Smooth muscle cell (in vitro differentiated cells): ENCODE results near the gene KCND3. TPM values are rescaled to one million over a fixed set of nuclear protein-coding genes. Genes with fewer than 3 reads are reported as not detected.

ENCODE experiments used
- DNase-seq: peaks from one replicate; lab custom pipeline; 2025; ENCODE audit not compliant: unreplicated experiment; lab: John Stamatoyannopoulos, UW
- H2AFZ ChIP-seq: fragments of 200-600 bp; sonication (generic); 2 replicates; pipeline ENCODE4 v1.6.0; 2016; ENCODE audit warnings: antibody characterized with exemption, low read depth, mild to moderate bottlenecking
- H3F3A ChIP-seq: fragments of 200-600 bp; sonication (generic); 2 replicates; pipeline ENCODE4 v1.6.0; 2017; ENCODE audit warnings: antibody characterized with exemption, low read depth
- H3K27ac ChIP-seq: fragments of 200-600 bp; sonication (generic); 2 replicates; pipeline ENCODE4 v1.5.1; 2016; ENCODE audit warnings: low read depth, mild to moderate bottlenecking
- H3K27me3 ChIP-seq: fragments of 200-600 bp; sonication (generic); 2 replicates; pipeline ENCODE4 v1.6.1; 2016; ENCODE audit warnings: low read depth, mild to moderate bottlenecking
- H3K36me3 ChIP-seq: fragments of 200-600 bp; sonication (generic); 2 replicates; pipeline ENCODE4 v1.5.1; 2016; ENCODE audit warnings: low read depth
- H3K4me1 ChIP-seq: fragments of 200-600 bp; sonication (generic); 2 replicates; pipeline ENCODE4 v1.5.1; 2016; ENCODE audit warnings: low read depth
- H3K4me2 ChIP-seq: fragments of 200-600 bp; sonication (generic); 2 replicates; pipeline ENCODE4 v1.6.0; 2016; ENCODE audit warnings: mild to moderate bottlenecking
- H3K4me3 ChIP-seq: fragments of 200-600 bp; sonication (generic); 2 replicates; pipeline ENCODE4 v1.5.1; 2016; ENCODE audit warnings: mild to moderate bottlenecking
- H3K79me2 ChIP-seq: fragments of 200-600 bp; sonication (generic); 2 replicates; pipeline ENCODE4 v1.6.0; 2016; ENCODE audit warnings: low read depth, mild to moderate bottlenecking
- H3K9ac ChIP-seq: fragments of 200-600 bp; sonication (generic); 2 replicates; pipeline ENCODE4 v1.6.0; 2016; ENCODE audit warnings: low read depth
- H3K9me3 ChIP-seq: fragments of 200-600 bp; sonication (generic); replicated peaks from 2 replicates; pipeline ENCODE4 v1.5.1; 2016; ENCODE audit warnings: low read depth
- H4K20me1 ChIP-seq: fragments of 200-600 bp; sonication (generic); 2 replicates; pipeline ENCODE4 v1.6.0; 2016; ENCODE audit warnings: low read depth
- CTCF ChIP-seq: fragments of 200-600 bp; sonication (generic); IDR thresholded peaks from 2 replicates; pipeline ENCODE4 v1.5.1; 2017; ENCODE audit warnings: borderline replicate concordance, mild to moderate bottlenecking, antibody characterized with exemption; ENCODE audit not compliant: insufficient read depth, poor library complexity, severe bottlenecking
- WGBS: methylation state at CpG from one replicate; pipeline ENCODE4 v1.1.7; 2016; ENCODE audit warnings: low lambda C conversion rate; 5-methylcytosine and 5-hydroxymethylcytosine counted together
- polyA plus RNA-seq: library from polyadenylated mRNA; unstranded; fragments of >200 nt; fragmentation: Nextera tagmentation; extraction: Ambion mirVana; gene quantifications from 2 replicates; pipeline ENCODE4 v1.2.1, GENCODE V29; 2016
- total RNA-seq: library from RNA; depleted of rRNA; stranded (reverse); fragments of >200 nt; gene quantifications from 2 replicates; pipeline ENCODE4 v1.2.3, GENCODE V29; 2014

The KCND3 gene
- total and polyA plus RNA-seq, 2 experiments from 2014 or later = 0.97 to 2.2 TPM

DNA sequence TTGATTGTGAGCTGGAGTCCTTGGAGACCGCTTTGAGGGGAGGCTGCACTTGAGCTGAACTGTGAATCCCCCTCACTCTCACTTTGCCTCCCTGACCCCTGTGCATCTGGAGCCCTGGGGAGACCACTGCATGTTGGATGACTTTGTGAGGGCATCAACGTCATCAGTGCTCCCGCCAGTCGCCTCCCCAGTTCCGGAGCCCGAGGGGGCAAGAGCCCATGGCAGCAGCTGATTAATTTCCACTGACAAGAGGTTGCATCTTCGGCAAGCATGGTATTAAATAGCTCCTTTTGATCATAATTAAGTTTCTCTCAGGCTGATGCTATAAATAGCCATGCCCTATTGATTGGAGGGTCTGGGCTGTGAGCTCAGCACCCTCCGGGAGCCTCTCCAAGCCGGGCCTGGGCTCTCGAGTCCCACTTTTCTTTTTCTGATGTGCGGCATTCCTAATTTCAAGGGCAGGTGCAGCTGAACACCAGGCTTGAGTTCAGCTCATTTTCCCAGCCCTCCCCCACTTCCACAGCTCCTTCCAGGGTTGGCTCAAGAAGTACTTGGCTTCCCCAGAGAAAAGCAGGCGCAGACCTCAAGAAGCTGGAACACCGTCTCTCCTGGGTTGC, 33.2 kb downstream of the KCND3 start:
- no peak for DNase-seq
- no peaks in the 10 kb centered on the region for H3K9me3 ChIP-seq
- H3K36me3 ChIP-seq = no peaks in the 10 kb centered on the region
- no peaks in the 10 kb centered on the region for H3F3A ChIP-seq
- H3K27me3 ChIP-seq = no peaks in the 10 kb centered on the region
- no peaks in the 10 kb centered on the region for H4K20me1 ChIP-seq
- no peak overlapping the region for H3K4me2 ChIP-seq
- no peak overlapping the region for H3K9ac ChIP-seq
- no peaks in the 10 kb centered on the region for H3K4me1 ChIP-seq
- no peak overlapping the region for H3K4me3 ChIP-seq
- no peak for TF ChIP-seq CTCF
- H2AFZ ChIP-seq = no peak overlapping the region
- no peaks in the 10 kb centered on the region for H3K79me2 ChIP-seq
- 96% methylated on average over 13 of the region's 13 CpGs for WGBS
- H3K27ac ChIP-seq = no peak overlapping the region

DNA sequence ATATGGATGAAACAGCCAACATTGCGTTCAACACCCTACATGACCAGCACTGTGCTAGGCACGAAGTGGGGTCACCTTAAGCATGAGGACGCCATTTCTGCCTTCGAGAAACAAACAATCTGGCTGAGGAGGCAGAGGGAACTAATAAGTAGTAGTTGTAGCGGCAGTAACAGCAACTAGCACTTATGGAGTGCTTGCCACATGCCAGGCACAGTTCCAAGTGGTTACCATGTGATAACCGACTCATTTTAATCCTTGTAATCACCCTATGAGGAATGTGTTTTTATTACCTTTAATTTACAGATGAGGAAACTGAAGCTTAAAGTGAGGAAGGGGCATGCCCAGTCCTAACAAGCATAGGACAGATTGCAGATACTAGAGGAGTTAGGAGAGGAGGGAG, 33.7 kb downstream of the KCND3 start:
- 83% methylated on average over 6 of the region's 6 CpGs for WGBS
- Histone ChIP-seq H4K20me1 (no peaks in the 10 kb centered on the region), H3K36me3 (no peaks in the 10 kb centered on the region), H3K9ac (no peak overlapping the region), H2AFZ (no peak overlapping the region), H3K9me3 (no peaks in the 10 kb centered on the region), H3K4me1 (no peaks in the 10 kb centered on the region), H3K4me3 (no peak overlapping the region), H3K27ac (no peak overlapping the region), H3K27me3 (no peaks in the 10 kb centered on the region), H3F3A (no peaks in the 10 kb centered on the region), H3K4me2 (no peak overlapping the region), H3K79me2 (no peaks in the 10 kb centered on the region)
- no peak for DNase-seq
- no peak for TF ChIP-seq CTCF

DNA sequence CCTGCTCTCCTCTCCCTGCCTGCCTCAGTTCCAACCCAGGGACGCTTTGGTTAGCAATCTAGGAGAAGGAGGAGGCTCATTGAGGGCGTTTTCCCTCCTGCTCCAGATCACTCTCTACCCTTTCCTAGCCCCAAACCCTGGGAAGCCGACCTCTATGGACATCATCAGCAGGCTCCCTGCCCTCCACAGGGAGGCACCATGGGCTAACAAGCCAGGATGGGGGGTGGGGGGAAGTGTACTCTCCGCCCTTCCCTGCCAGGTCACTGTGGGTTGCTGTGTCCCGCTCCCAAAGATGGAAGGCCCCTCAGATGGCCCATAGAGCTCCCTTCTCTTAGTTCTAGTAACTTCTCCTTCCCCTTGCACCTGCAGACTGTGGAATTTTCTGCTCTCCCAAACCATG, 35.7 kb downstream of the KCND3 start:
- TF ChIP-seq CTCF = no peak
- no peak for DNase-seq
- Histone ChIP-seq H2AFZ (no peak overlapping the region), H3K36me3 (no peaks in the 10 kb centered on the region), H3K27me3 (no peaks in the 10 kb centered on the region), H3K9ac (no peak overlapping the region), H3K4me2 (no peak overlapping the region), H3K27ac (no peak overlapping the region), H4K20me1 (no peaks in the 10 kb centered on the region), H3K79me2 (no peaks in the 10 kb centered on the region), H3K4me1 (peaks cover 5% of the 10 kb centered on the region), H3K9me3 (no peaks in the 10 kb centered on the region), H3K4me3 (no peak overlapping the region), H3F3A (no peaks in the 10 kb centered on the region)
- 86% methylated on average over 5 of the region's 5 CpGs for WGBS

- no peak for DNase-seq
- Histone ChIP-seq H3K4me3 (no peak overlapping the region), H3K9ac (no peak overlapping the region), H3K9me3 (no peaks in the 10 kb centered on the region), H3K4me2 (no peak overlapping the region), H2AFZ (no peak overlapping the region), H3K27me3 (no peaks in the 10 kb centered on the region), H3F3A (no peaks in the 10 kb centered on the region), H3K27ac (no peak overlapping the region), H3K36me3 (no peaks in the 10 kb centered on the region), H3K4me1 (peaks cover 15% of the 10 kb centered on the region), H4K20me1 (no peaks in the 10 kb centered on the region), H3K79me2 (no peaks in the 10 kb centered on the region)
- 82% methylated on average over 4 of the region's 4 CpGs for WGBS
- TF ChIP-seq CTCF = no peak
These were observed 37.3 kb downstream of the KCND3 start for GRCh38 chr1:111952125-111952657.
